CD4-positive, alpha-beta memory T cell (primary cell): ENCODE measurements around the gene YIPF4. TPM values are rescaled to one million over a fixed set of nuclear protein-coding genes. Genes with fewer than 3 reads are reported as not detected.
A peak's percentile ranks its signal among the peaks of the same experiment; 100 is the strongest.
"Not testable (repeated sequence)": the region's sequence is repeated elsewhere in the genome, so short reads cannot be mapped to it uniquely, and the experiment has no call there.

Experiments used
- CTCF ChIA-PET: fragments of 350-600 bp; sonication (Branson Sonifier 250); formaldehyde crosslinking; loops from one replicate; lab custom pipeline; 2021; ENCODE audit warnings: inconsistent platforms; ENCODE audit not compliant: partially characterized antibody; lab: Charles Lee
- POLR2A ChIA-PET: fragments of 350-600 bp; sonication (Branson Sonifier 250); formaldehyde crosslinking; loops from one replicate; lab custom pipeline; 2021; ENCODE audit not compliant: partially characterized antibody; lab: Charles Lee
- DNase-seq, 5 donors: peaks; one replicate each; pipeline versions ENCODE4 v3.0.0 to v3.0.0-alpha.2; 2020 to 2022; ENCODE audit warnings: mixed read lengths in 1 of 5
- H3K27ac ChIP-seq: one replicate; pipeline ENCODE4 v1.7.0; 2013; ENCODE audit warnings: low read depth, low read length
- H3K27me3 ChIP-seq: 2 replicates; pipeline ENCODE4 v1.7.0; 2013; ENCODE audit warnings: mild to moderate bottlenecking, low read length, moderate library complexity; ENCODE audit not compliant: insufficient read depth
- H3K36me3 ChIP-seq: 2 replicates; pipeline ENCODE4 v1.7.0; 2013; ENCODE audit warnings: mild to moderate bottlenecking, low read length, moderate library complexity; ENCODE audit not compliant: insufficient read depth
- H3K4me1 ChIP-seq: 2 replicates; pipeline ENCODE4 v1.7.0; 2013; ENCODE audit warnings: mild to moderate bottlenecking, low read length, moderate library complexity; ENCODE audit not compliant: insufficient read depth
- H3K4me3 ChIP-seq, 2 donors: one replicate each; pipeline ENCODE4 v1.7.0; 2013; ENCODE audit warnings: low read length in 2 of 2, mild to moderate bottlenecking in 1 of 2
- H3K9me3 ChIP-seq, 2 donors: one replicate each; pipeline ENCODE4 v1.7.0; 2013; ENCODE audit warnings: low read length in 2 of 2, control low read depth in 1 of 2; ENCODE audit not compliant: control insufficient read depth in 1 of 2
- H3K27ac Mint-ChIP-seq, 7 donors: one replicate each; pipeline ENCODE4 v1.8.0; 2020 to 2021; ENCODE audit warnings: mixed read lengths in 7 of 7, mild to moderate bottlenecking in 6 of 7, inconsistent platforms in 3 of 7, moderate library complexity in 3 of 7
- H3K27me3 Mint-ChIP-seq, 2 donors: one replicate each; pipeline ENCODE4 v1.8.0; 2020 to 2021; ENCODE audit warnings: mixed read lengths in 2 of 2
- H3K36me3 Mint-ChIP-seq, 2 donors: one replicate each; pipeline ENCODE4 v1.8.0; 2020 to 2021; ENCODE audit warnings: mixed read lengths in 2 of 2, inconsistent platforms in 1 of 2, mild to moderate bottlenecking in 1 of 2
- H3K4me1 Mint-ChIP-seq, 4 donors: one replicate each; pipeline ENCODE4 v1.8.0; 2020 to 2021; ENCODE audit warnings: mixed read lengths in 4 of 4, mild to moderate bottlenecking in 1 of 4
- H3K4me3 Mint-ChIP-seq, 8 donors: one replicate each; pipeline ENCODE4 v1.8.0; 2020 to 2021; ENCODE audit warnings: mixed read lengths in 8 of 8, mild to moderate bottlenecking in 7 of 8, moderate library complexity in 6 of 8, inconsistent platforms in 3 of 8
- H3K9me3 Mint-ChIP-seq, 8 donors: one replicate each; pipeline ENCODE4 v1.8.0; 2020 to 2021; ENCODE audit warnings: mixed read lengths in 8 of 8, mild to moderate bottlenecking in 5 of 8, inconsistent platforms in 3 of 8, moderate library complexity in 1 of 8
- intact Hi-C: fragments of 100-400 bp; cut with micrococcal nuclease; formaldehyde crosslinking; loops from one replicate; pipeline ENCODE4 v1.15.1; 2023
- polyA plus RNA-seq, 2 donors: library from polyadenylated mRNA; unstranded; fragments of 300-500 nt; fragmentation: Illumina TruSeq; gene quantifications; one replicate each; pipeline ENCODE4 v1.2.3, GENCODE V29; 2021
- total RNA-seq, 2 experiments: library from RNA; stranded (reverse); gene quantifications; one replicate each; pipeline ENCODE4 v1.2.3, GENCODE V29; 2021

YIPF4 gene
- total and polyA plus RNA-seq, 4 experiments from 2014 or later: 13.9 to 51.9 (median 37.5) TPM

GRCh38 chr2:32356681-32357317 lies 79.1 kb downstream of the YIPF4 start, which contains the start of gene BIRC6:
TSS of gene BIRC6 (plus strand) at chr2:32357023. CDS start at chr2:32357162, 139 bp downstream.
- peak within 1 kb of the TSS; percentile 78 to 80 for H3K4me3 ChIP-seq

GRCh38 chr2:32357318-32358110 lies 79.8 kb downstream of the YIPF4 start:
- Mint-ChIP-seq H3K9me3 (no peaks in the 10 kb centered on the region), H3K27ac (peak overlapping the region; percentile 84 to 96 (median 93)), H3K4me1 (peaks cover 35 to 50% (median 43%) of the 10 kb centered on the region in 4 donors), H3K36me3 (peaks cover 7 to 23% of the 10 kb centered on the region in 2 donors), H3K27me3 (no peaks in the 10 kb centered on the region), H3K4me3 (peak overlapping the region; percentile 82 to 94 (median 93))
- Histone ChIP-seq H3K27ac (peak overlapping the region; percentile 79), H3K9me3 (no peaks in the 10 kb centered on the region), H3K4me3 (peak overlapping the region; percentile 50 to 80), H3K27me3 (no peaks in the 10 kb centered on the region), H3K36me3 (no peaks in the 10 kb centered on the region), H3K4me1 (peaks cover 49% of the 10 kb centered on the region)
- ChIA-PET CTCF (no interaction called here), POLR2A (interaction anchor here (1.3 kb wide), 1 partner anchor 192 kb away, joined by 3 read pairs; the partner anchor contains the start of gene SLC30A6)
- DNase-seq: no peak
- intact Hi-C loops: loop anchor here (2.0 to 5.0 kb wide), 4 partner anchors 81 to 1240 kb away; partner anchors contain the start of genes FAM98A, SLC30A6, SPAST and YIPF4

More at GRCh38 chr2:32356681-32357317, 79.1 kb downstream of the YIPF4 start, which contains the start of gene BIRC6:
- peaks cover 31 to 46% (median 38%) of the 10 kb centered on the region in 4 donors for H3K4me1 Mint-ChIP-seq
- Histone ChIP-seq H3K27ac (peak within 1 kb of the TSS; percentile 79), H3K4me1 (peaks cover 45% of the 10 kb centered on the region), H3K36me3 (no peaks in the 10 kb centered on the region), H3K27me3 (no peaks in the 10 kb centered on the region), H3K9me3 (no peaks in the 10 kb centered on the region)
- ChIA-PET CTCF (no interaction called here), POLR2A (interaction anchor here (1.0 to 1.3 kb wide), 3 partner anchors 79 to 344 kb away, joined by 3 read pairs; partner anchors contain the start of genes SLC30A6 and YIPF4)
- peaks cover 6 to 22% of the 10 kb centered on the region in 2 donors for H3K36me3 Mint-ChIP-seq
- intact Hi-C loops: loop anchor here (1.0 to 5.0 kb wide), 5 partner anchors 80 to 1241 kb away; partner anchors contain the start of genes FAM98A, SLC30A6, SPAST and TTC27
- H3K27me3 Mint-ChIP-seq: no peaks in the 10 kb centered on the region
- peak within 1 kb of the TSS; percentile 82 to 94 (median 92) for H3K4me3 Mint-ChIP-seq
- peak within 1 kb of the TSS; percentile 84 to 98 (median 96) for H3K27ac Mint-ChIP-seq
- no peaks in the 10 kb centered on the region for H3K9me3 Mint-ChIP-seq
- peak; percentile 86 to 90 (median 88) for DNase-seq

GRCh38 chr2:32358111-32358482 lies 80.4 kb downstream of the YIPF4 start:
- no peaks in the 10 kb centered on the region for H3K27me3 Mint-ChIP-seq
- DNase-seq: peak in 3 of 5 donors; percentile 6 to 42 (median 8)
- peak overlapping the region; percentile 33 to 51 for H3K4me3 ChIP-seq
- H3K27ac ChIP-seq: peak overlapping the region; percentile 44
- H3K27me3 ChIP-seq: no peaks in the 10 kb centered on the region
- peaks cover 37 to 51% (median 45%) of the 10 kb centered on the region in 4 donors for H3K4me1 Mint-ChIP-seq
- peak overlapping the region; percentile 82 to 94 (median 92) for H3K4me3 Mint-ChIP-seq
- H3K9me3 Mint-ChIP-seq: no peaks in the 10 kb centered on the region
- H3K36me3 Mint-ChIP-seq: peaks cover 7 to 23% of the 10 kb centered on the region in 2 donors
- peaks cover 54% of the 10 kb centered on the region for H3K4me1 ChIP-seq
- no peaks in the 10 kb centered on the region for H3K9me3 ChIP-seq
- no peaks in the 10 kb centered on the region for H3K36me3 ChIP-seq
- intact Hi-C loops: loop anchor here (5.0 kb wide), 3 partner anchors 191 to 1239 kb away; partner anchors contain the start of genes FAM98A, SLC30A6 and SPAST
- H3K27ac Mint-ChIP-seq: peak overlapping the region; percentile 71 to 96 (median 89)
- POLR2A ChIA-PET: no interaction called here
- CTCF ChIA-PET: no interaction called here

- POLR2A ChIA-PET: no interaction called here
- Mint-ChIP-seq H3K9me3 (no peaks in the 10 kb centered on the region), H3K27ac (peak overlapping the region in 3 of 7 donors; percentile 1 to 45 (median 22)), H3K36me3 (peaks cover 11 to 26% of the 10 kb centered on the region in 2 donors), H3K4me3 (peak overlapping the region in 3 of 8 donors; percentile 17 to 59 (median 48)), H3K4me1 (peaks cover 49 to 73% (median 62%) of the 10 kb centered on the region in 4 donors), H3K27me3 (no peaks in the 10 kb centered on the region)
- H3K9me3 ChIP-seq: no peaks in the 10 kb centered on the region
- CTCF ChIA-PET: interaction anchor here (0.5 kb wide), 1 partner anchor 293 kb away, joined by 5 read pairs; no protein-coding TSS in a partner anchor
- DNase-seq: no peak
- H3K27ac ChIP-seq: no peak overlapping the region
- peaks cover 77% of the 10 kb centered on the region for H3K4me1 ChIP-seq
- no peaks in the 10 kb centered on the region for H3K36me3 ChIP-seq
- no peak overlapping the region for H3K4me3 ChIP-seq
- intact Hi-C loops: loop anchor here (2.0 kb wide), 1 partner anchor 16 kb away; no protein-coding TSS in a partner anchor
- no peaks in the 10 kb centered on the region for H3K27me3 ChIP-seq
Observed at GRCh38 chr2:32360416-32360815, 82.7 kb downstream of the YIPF4 start.

- intact Hi-C loops, H3K27me3 ChIP-seq, H3K9me3 Mint-ChIP-seq, H3K27ac ChIP-seq, DNase-seq, CTCF ChIA-PET, H3K9me3 ChIP-seq, H3K36me3 ChIP-seq, POLR2A ChIA-PET, H3K4me3 ChIP-seq, H3K27me3 Mint-ChIP-seq: not testable (repeated sequence)
- Mint-ChIP-seq H3K4me1 (peaks cover 56 to 88% (median 71%) of the 10 kb centered on the region in 4 donors), H3K36me3 (peaks cover 11 to 17% of the 10 kb centered on the region in 2 donors), H3K27ac (peak overlapping the region in 1 of 7 donors; percentile 13), H3K4me3 (peak overlapping the region in 2 of 8 donors; percentile 31 to 41)
- peaks cover 82% of the 10 kb centered on the region for H3K4me1 ChIP-seq
Observed at GRCh38 chr2:32362997-32363396, 85.3 kb downstream of the YIPF4 start.

GRCh38 chr2:32363597-32363996 lies 85.9 kb downstream of the YIPF4 start:
- ChIA-PET CTCF (no interaction called here), POLR2A (no interaction called here)
- Histone ChIP-seq H3K4me1 (peaks cover 80% of the 10 kb centered on the region), H3K36me3 (no peaks in the 10 kb centered on the region), H3K27me3 (no peaks in the 10 kb centered on the region), H3K27ac (no peak overlapping the region), H3K4me3 (no peak overlapping the region), H3K9me3 (no peaks in the 10 kb centered on the region)
- Mint-ChIP-seq H3K27ac (peak overlapping the region in 1 of 7 donors; percentile 39), H3K9me3 (no peaks in the 10 kb centered on the region), H3K36me3 (peaks cover 11 to 12% of the 10 kb centered on the region in 2 donors), H3K27me3 (no peaks in the 10 kb centered on the region), H3K4me3 (peak overlapping the region in 4 of 8 donors; percentile 19 to 60 (median 36)), H3K4me1 (peaks cover 53 to 87% (median 69%) of the 10 kb centered on the region in 4 donors)
- intact Hi-C loops: no loop called here
- no peak for DNase-seq
